ENCODE data around the gene LYL1. TPM values are rescaled to one million over a fixed set of nuclear protein-coding genes. Genes with fewer than 3 reads are reported as not detected.

The LYL1 gene
- total and polyA plus RNA-seq, 2 donors (not counting 3 experiments of a cell fraction or from before 2014, with no cell fraction given) = 74.4 to 87.3 TPM

DNA sequence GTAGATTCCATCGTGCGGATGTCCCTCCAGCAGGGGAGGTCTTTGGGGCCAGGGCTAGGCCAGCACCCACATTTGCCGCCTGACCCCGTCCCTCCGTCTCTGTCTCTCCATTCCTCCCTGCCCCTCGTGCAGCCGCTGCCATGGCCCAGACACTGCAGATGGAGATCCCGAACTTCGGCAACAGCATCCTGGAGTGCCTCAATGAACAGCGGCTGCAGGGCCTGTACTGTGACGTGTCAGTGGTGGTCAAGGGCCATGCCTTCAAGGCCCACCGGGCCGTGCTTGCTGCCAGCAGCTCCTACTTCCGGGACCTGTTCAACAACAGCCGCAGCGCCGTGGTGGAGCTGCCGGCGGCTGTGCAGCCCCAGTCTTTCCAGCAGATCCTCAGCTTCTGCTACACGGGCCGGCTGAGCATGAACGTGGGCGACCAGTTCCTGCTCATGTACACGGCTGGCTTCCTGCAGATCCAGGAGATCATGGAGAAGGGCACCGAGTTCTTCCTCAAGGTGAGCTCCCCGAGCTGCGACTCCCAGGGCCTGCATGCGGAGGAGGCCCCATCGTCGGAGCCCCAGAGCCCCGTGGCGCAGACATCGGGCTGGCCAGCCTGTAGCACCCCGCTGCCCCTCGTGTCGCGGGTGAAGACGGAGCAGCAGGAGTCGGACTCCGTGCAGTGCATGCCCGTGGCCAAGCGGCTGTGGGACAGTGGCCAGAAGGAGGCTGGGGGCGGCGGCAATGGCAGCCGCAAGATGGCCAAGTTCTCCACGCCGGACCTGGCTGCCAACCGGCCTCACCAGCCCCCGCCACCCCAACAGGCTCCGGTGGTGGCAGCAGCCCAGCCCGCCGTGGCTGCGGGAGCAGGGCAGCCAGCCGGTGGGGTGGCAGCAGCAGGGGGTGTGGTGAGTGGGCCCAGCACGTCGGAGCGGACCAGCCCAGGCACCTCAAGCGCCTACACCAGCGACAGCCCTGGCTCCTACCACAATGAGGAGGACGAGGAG, 32.7 kb upstream of the LYL1 start:
- H3K9ac ChIP-seq (replicated peaks; ENCODE audit: extremely low read depth, insufficient read depth, low read length) = no peak overlapping the region
- no peaks in the 10 kb centered on the region for H3K4me1 ChIP-seq (ENCODE audit: control insufficient read depth, extremely low read depth, insufficient read depth, low read length)
- dilution Hi-C loops (cut with MboI; ENCODE audit: extremely low pct_ligation_motif_present, low sequenced_read_pairs) (no loop called here), intact Hi-C loops (cut with micrococcal nuclease) (no loop called here)
- H3K79me2 ChIP-seq (ENCODE audit: control insufficient read depth, insufficient read depth, low read length) = peaks cover 39% of the 10 kb centered on the region
- H4K20me1 ChIP-seq (replicated peaks; ENCODE audit: control insufficient read depth, extremely low read depth, insufficient read depth, low read length) = peaks cover 2% of the 10 kb centered on the region
- TF ChIP-seq, protein P1, sequence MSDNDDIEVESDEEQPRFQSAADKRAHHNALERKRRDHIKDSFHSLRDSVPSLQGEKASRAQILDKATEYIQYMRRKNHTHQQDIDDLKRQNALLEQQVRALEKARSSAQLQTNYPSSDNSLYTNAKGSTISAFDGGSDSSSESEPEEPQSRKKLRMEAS (IDR thresholded peaks at IDR 0.05; ENCODE audit: insufficient read depth, insufficient read length) = no peak
- TF ChIP-seq POLR2AphosphoS5 (IDR thresholded peaks at IDR 0.05; ENCODE audit: insufficient read depth, low read depth, low read length) (no peak), GATA2 (IDR thresholded peaks at IDR 0.05; ENCODE audit: insufficient read depth, insufficient read length, low read depth, low read length) (no peak), FOS (IDR thresholded peaks at IDR 0.05; ENCODE audit: borderline replicate concordance, insufficient read depth, low read length) (no peak)
- no peak overlapping the region for H2AFZ ChIP-seq (ENCODE audit: low read depth, low read length)
- H3K36me3 ChIP-seq (ENCODE audit: control insufficient read depth in 2 of 2, extremely low read depth in 1 of 2, insufficient read depth in 2 of 2, low read length in 2 of 2) = peaks cover 12 to 36% of the 10 kb centered on the region in 2 experiments
- H3K27ac ChIP-seq (ENCODE audit: insufficient read depth, low read depth, low read length) = no peak overlapping the region
- H3K9me1 ChIP-seq (replicated peaks; ENCODE audit: control insufficient read depth, extremely low read depth, insufficient read depth, low read length) = no peaks in the 10 kb centered on the region
- no peaks in the 10 kb centered on the region for H3K9me3 ChIP-seq (replicated peaks; ENCODE audit: control insufficient read depth, insufficient read depth, low read length)
- DNase-seq (ENCODE audit: low read depth, low spot score) (no peak), FAIRE-seq (no peak)
- no peak overlapping the region for H3K4me2 ChIP-seq (ENCODE audit: insufficient read depth, low read length)
- no TSS peak for BruUV-seq (replicated peaks)
- ChIA-PET CTCF (no interaction called here), POLR2A (no interaction called here)
- no peaks in the 10 kb centered on the region for H3K27me3 ChIP-seq (ENCODE audit: control insufficient read depth in 2 of 2, insufficient read depth in 2 of 2, low read length in 2 of 2)
- no peak overlapping the region for H3K4me3 ChIP-seq (replicated peaks in 1 of 3; ENCODE audit: insufficient read depth in 1 of 3, low read depth in 1 of 3, low read length in 3 of 3)

DNA sequence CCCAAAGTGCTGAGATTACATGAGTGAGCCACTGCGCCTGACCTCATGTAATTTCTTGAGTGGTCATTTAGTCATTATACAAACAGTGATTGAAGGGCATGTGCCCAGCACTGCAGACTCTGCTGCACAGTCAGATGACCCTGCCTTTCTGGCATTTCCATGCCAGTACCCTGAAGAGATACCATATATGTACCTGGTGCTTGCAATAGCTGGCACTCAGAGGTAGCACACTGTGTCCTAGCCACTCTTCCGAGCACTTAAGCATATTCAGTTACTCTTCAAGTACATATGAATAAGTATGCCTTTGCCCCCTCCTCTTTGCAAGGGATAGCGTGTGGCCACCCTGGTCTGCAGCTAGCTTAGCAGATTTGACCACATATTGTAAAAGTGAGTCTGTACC, 32.0 kb upstream of the LYL1 start:
- intact Hi-C loops (cut with micrococcal nuclease) = no loop called here
- H3K4me1 ChIP-seq (ENCODE audit: control insufficient read depth, extremely low read depth, insufficient read depth, low read length) = no peaks in the 10 kb centered on the region
- TF ChIP-seq FOS (IDR thresholded peaks at IDR 0.05; ENCODE audit: borderline replicate concordance, insufficient read depth, low read length) = no peak
- TF ChIP-seq GATA2 (IDR thresholded peaks at IDR 0.05; ENCODE audit: insufficient read depth, insufficient read length, low read depth, low read length) = no peak
- TF ChIP-seq, protein P2, sequence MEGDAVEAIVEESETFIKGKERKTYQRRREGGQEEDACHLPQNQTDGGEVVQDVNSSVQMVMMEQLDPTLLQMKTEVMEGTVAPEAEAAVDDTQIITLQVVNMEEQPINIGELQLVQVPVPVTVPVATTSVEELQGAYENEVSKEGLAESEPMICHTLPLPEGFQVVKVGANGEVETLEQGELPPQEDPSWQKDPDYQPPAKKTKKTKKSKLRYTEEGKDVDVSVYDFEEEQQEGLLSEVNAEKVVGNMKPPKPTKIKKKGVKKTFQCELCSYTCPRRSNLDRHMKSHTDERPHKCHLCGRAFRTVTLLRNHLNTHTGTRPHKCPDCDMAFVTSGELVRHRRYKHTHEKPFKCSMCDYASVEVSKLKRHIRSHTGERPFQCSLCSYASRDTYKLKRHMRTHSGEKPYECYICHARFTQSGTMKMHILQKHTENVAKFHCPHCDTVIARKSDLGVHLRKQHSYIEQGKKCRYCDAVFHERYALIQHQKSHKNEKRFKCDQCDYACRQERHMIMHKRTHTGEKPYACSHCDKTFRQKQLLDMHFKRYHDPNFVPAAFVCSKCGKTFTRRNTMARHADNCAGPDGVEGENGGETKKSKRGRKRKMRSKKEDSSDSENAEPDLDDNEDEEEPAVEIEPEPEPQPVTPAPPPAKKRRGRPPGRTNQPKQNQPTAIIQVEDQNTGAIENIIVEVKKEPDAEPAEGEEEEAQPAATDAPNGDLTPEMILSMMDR (IDR thresholded peaks at IDR 0.05; ENCODE audit: extremely low read depth in 1 of 2, insufficient read depth in 1 of 2, low read depth in 1 of 2, low read length in 2 of 2) = no peak
- TF ChIP-seq POLR2AphosphoS5 (IDR thresholded peaks at IDR 0.05; ENCODE audit: insufficient read depth, low read depth, low read length) = no peak
- no peak for TF ChIP-seq EZH2 (IDR thresholded peaks at IDR 0.05; ENCODE audit: borderline replicate concordance, low read depth, low read length, severe bottlenecking)
- TF ChIP-seq JUN (IDR thresholded peaks at IDR 0.05; ENCODE audit: borderline replicate concordance, insufficient read depth, insufficient read length, low read depth) = no peak
- TF ChIP-seq POLR2A (IDR thresholded peaks at IDR 0.05; ENCODE audit: low read depth, low read length) = no peak
- TF ChIP-seq MYC (IDR thresholded peaks at IDR 0.05; ENCODE audit: low read depth, low read length) = no peak
- TF ChIP-seq, protein P1 (IDR thresholded peaks at IDR 0.05; ENCODE audit: insufficient read depth, insufficient read length) = no peak
- H4K20me1 ChIP-seq (replicated peaks; ENCODE audit: control insufficient read depth, extremely low read depth, insufficient read depth, low read length) = peaks cover 2% of the 10 kb centered on the region
- POLR2A ChIA-PET = no interaction called here
- H3K36me3 ChIP-seq (ENCODE audit: control insufficient read depth in 2 of 2, extremely low read depth in 1 of 2, insufficient read depth in 2 of 2, low read length in 2 of 2) = peaks cover 12 to 36% of the 10 kb centered on the region in 2 experiments
- no TSS peak for BruUV-seq (replicated peaks)
- no peak overlapping the region for H3K9ac ChIP-seq (replicated peaks; ENCODE audit: extremely low read depth, insufficient read depth, low read length)
- FAIRE-seq (no peak), DNase-seq (ENCODE audit: low read depth, low spot score) (no peak)
- H3K9me1 ChIP-seq (replicated peaks; ENCODE audit: control insufficient read depth, extremely low read depth, insufficient read depth, low read length) = no peaks in the 10 kb centered on the region
- H3K9me3 ChIP-seq (replicated peaks; ENCODE audit: control insufficient read depth, insufficient read depth, low read length) = no peaks in the 10 kb centered on the region
- dilution Hi-C loops (cut with MboI; ENCODE audit: extremely low pct_ligation_motif_present, low sequenced_read_pairs) = no loop called here
- no peak overlapping the region for H3K4me3 ChIP-seq (replicated peaks in 1 of 3; ENCODE audit: insufficient read depth in 1 of 3, low read depth in 1 of 3, low read length in 3 of 3)
- H2AFZ ChIP-seq (ENCODE audit: low read depth, low read length) = no peak overlapping the region
- CTCF ChIA-PET = no interaction called here
- no peak overlapping the region for H3K4me2 ChIP-seq (ENCODE audit: insufficient read depth, low read length)
- no peaks in the 10 kb centered on the region for H3K27me3 ChIP-seq (ENCODE audit: control insufficient read depth in 2 of 2, insufficient read depth in 2 of 2, low read length in 2 of 2)
- peaks cover 45% of the 10 kb centered on the region for H3K79me2 ChIP-seq (ENCODE audit: control insufficient read depth, insufficient read depth, low read length)
- H3K27ac ChIP-seq (ENCODE audit: insufficient read depth, low read depth, low read length) = no peak overlapping the region

Data from endothelial cell of umbilical vein (primary cell).